HepG2 (cell line): Measurements from ENCODE around the gene TRIM67. TPM values are rescaled to one million over a fixed set of nuclear protein-coding genes. Genes with fewer than 3 reads are reported as not detected.
A peak's percentile ranks its signal among the peaks of the same experiment; 100 is the strongest.

Experiments used
- CEBPZ ChIP-seq: IDR thresholded peaks from 2 replicates; pipeline ENCODE4 v1.6.1; 2012; ENCODE audit warnings: low read length, improper control_type of control experiment
- FUBP1 ChIP-seq: sonication (generic); formaldehyde crosslinking; IDR thresholded peaks from 2 replicates; pipeline ENCODE4 v1.5.1; 2020; ENCODE audit warnings: missing genetic modification reagents, mild to moderate bottlenecking, borderline replicate concordance
- GRHL1 ChIP-seq: sonication (generic); formaldehyde crosslinking; conservative IDR thresholded peaks from 2 replicates; pipeline ENCODE4 v1.8.0; 2022; ENCODE audit warnings: missing genetic modification reagents
- HNF4A ChIP-seq: sonication (generic); formaldehyde crosslinking; IDR thresholded peaks from 2 replicates; pipeline ENCODE4 v1.4.0; 2020; ENCODE audit warnings: missing genetic modification reagents
- HOXA9 ChIP-seq: sonication (generic); formaldehyde crosslinking; IDR thresholded peaks from 2 replicates; pipeline ENCODE4 v1.8.1; 2022; ENCODE audit warnings: missing genetic modification reagents, mild to moderate bottlenecking, moderate library complexity, borderline replicate concordance
- IKZF4 ChIP-seq: sonication (generic); formaldehyde crosslinking; IDR thresholded peaks from 2 replicates; pipeline ENCODE4 v1.5.1; 2020; ENCODE audit warnings: borderline replicate concordance, mild to moderate bottlenecking, low read depth, missing genetic modification reagents; ENCODE audit errors: not compliant biosample characterization
- MIER3 ChIP-seq: IDR thresholded peaks from 2 replicates; pipeline ENCODE4 v1.6.1; 2016; ENCODE audit warnings: missing compliant biosample characterization, borderline replicate concordance
- PRDM10 ChIP-seq: sonication (generic); formaldehyde crosslinking; IDR thresholded peaks from 2 replicates; pipeline ENCODE4 v1.4.0; 2020; ENCODE audit warnings: low read depth, missing genetic modification reagents
- SKIL ChIP-seq: sonication (generic); formaldehyde crosslinking; IDR thresholded peaks from 2 replicates; pipeline ENCODE4 v1.8.0; 2022; ENCODE audit warnings: missing genetic modification reagents, mild to moderate bottlenecking, moderate library complexity, borderline replicate concordance
- YY1 ChIP-seq: IDR thresholded peaks from 2 replicates; pipeline ENCODE4 v1.6.1; 2011; ENCODE audit warnings: low read length, low read depth, moderate library complexity, mild to moderate bottlenecking; ENCODE audit not compliant: insufficient read depth, insufficient replicate concordance
- ZNF160 ChIP-seq: sonication (generic); formaldehyde crosslinking; IDR thresholded peaks from 2 replicates; pipeline ENCODE4 v1.8.0; 2022; ENCODE audit warnings: mild to moderate bottlenecking, inconsistent platforms, missing genetic modification reagents
- ZNF251 ChIP-seq: sonication (generic); formaldehyde crosslinking; IDR thresholded peaks from 2 replicates; pipeline ENCODE4 v1.9.0; 2021; ENCODE audit warnings: mild to moderate bottlenecking, missing genetic modification reagents
- ZNF329 ChIP-seq: sonication (generic); formaldehyde crosslinking; IDR thresholded peaks from 2 replicates; pipeline ENCODE4 v1.9.0; 2021; ENCODE audit warnings: low read depth, mild to moderate bottlenecking, missing genetic modification reagents
- polyA plus RNA-seq, 8 experiments: library from polyadenylated mRNA; depleted of rRNA in 3 of 8; stranded (reverse) in 7 of 8; unstranded in 1 of 8; fragments of >200 nt; fragmentation: Illumina TruSeq in 4 of 8; extraction: Trizol in 4 of 8; gene quantifications; 2 replicates each; pipeline versions ENCODE4 v1.2.1 to v1.2.3, GENCODE V29; 2011 to 2016; ENCODE audit warnings: low read depth in 4 of 8, missing spikeins in 1 of 8, mixed read lengths in 1 of 8; ENCODE audit not compliant: insufficient read depth in 1 of 8
- total RNA-seq, 5 experiments: library from RNA; depleted of rRNA; stranded (reverse); fragments of >200 nt; fragmentation: Illumina TruSeq; extraction: Trizol; gene quantifications; 2 replicates each; pipeline ENCODE4 v1.2.3, GENCODE V29; 2016; ENCODE audit warnings: low read depth in 1 of 5

TRIM67 gene
- total and polyA plus RNA-seq, 2 of the 13 experiments (the other 11 are each of a cell fraction or from before 2014, with no cell fraction given) = not detected

- TF ChIP-seq CEBPZ (no peak), FUBP1 (CRISPR knock-in tag) (no peak), HNF4A (CRISPR knock-in tag) (no peak), ZNF251 (no peak), SKIL (CRISPR knock-in tag) (peak; percentile 45; the same call in 1 of the 2 replicates), ZNF160 (CRISPR knock-in tag) (peak; percentile 88; the same call in 1 of the 2 replicates), GRHL1 (CRISPR knock-in tag) (no peak), MIER3 (CRISPR knock-in tag) (no peak), IKZF4 (CRISPR knock-in tag) (peak; percentile 48), ZNF329 (peak; percentile 38; the same call in 1 of the 2 replicates), PRDM10 (CRISPR knock-in tag) (no peak), YY1 (no peak), HOXA9 (CRISPR knock-in tag) (peak; percentile 88)
Observed at GRCh38 chr1:231162297-231162969, 575 bp downstream of the TRIM67 start (continued).
